HG03103 (cell line): ENCODE results near the gene RGS6.

ENCODE experiments used
- ATAC-seq: cut with Tn5 transposase; IDR thresholded peaks from one replicate; pipeline ENCODE4 v1.9.1; 2021; ENCODE audit warnings: low read depth; ENCODE audit not compliant: unreplicated experiment

Gene RGS6

GRCh38 chr14:72594099-72594901 is 662.1 kb downstream of the RGS6 start:
- ATAC-seq: no peak

GRCh38 chr14:72595152-72595862 is 663.1 kb downstream of the RGS6 start:
- ATAC-seq: no peak

GRCh38 chr14:72597252-72598233 is 665.3 kb downstream of the RGS6 start:
- no peak for ATAC-seq

- ATAC-seq: no peak
Observed at GRCh38 chr14:72598306-72598705, 666.1 kb downstream of the RGS6 start.

GRCh38 chr14:72599579-72600470 is 667.6 kb downstream of the RGS6 start:
- ATAC-seq: no peak

- ATAC-seq: no peak
Observed at GRCh38 chr14:72600551-72601330, 668.5 kb downstream of the RGS6 start.

- ATAC-seq: no peak
Observed at GRCh38 chr14:72603639-72604038, 671.4 kb downstream of the RGS6 start.

GRCh38 chr14:72604133-72604532 is 671.9 kb downstream of the RGS6 start:
- ATAC-seq: no peak

- no peak for ATAC-seq
Observed at GRCh38 chr14:72605096-72605920, 673.1 kb downstream of the RGS6 start.

- ATAC-seq: no peak
Observed at GRCh38 chr14:72605921-72606220, 673.6 kb downstream of the RGS6 start.

- no peak for ATAC-seq
Observed at GRCh38 chr14:72606879-72607278, 674.6 kb downstream of the RGS6 start.

- no peak for ATAC-seq
Observed at GRCh38 chr14:72607386-72608130, 675.3 kb downstream of the RGS6 start.

- no peak for ATAC-seq
Observed at GRCh38 chr14:72608391-72609204, 676.4 kb downstream of the RGS6 start.

GRCh38 chr14:72609205-72609916 is 677.1 kb downstream of the RGS6 start:
- ATAC-seq: no peak

GRCh38 chr14:72610096-72610830 is 678.0 kb downstream of the RGS6 start:
- no peak for ATAC-seq

- ATAC-seq: no peak
Observed at GRCh38 chr14:72610831-72611200, 678.6 kb downstream of the RGS6 start.
